HepG2 (cell line): ENCODE data around the gene IMPDH2. TPM values are rescaled to one million over a fixed set of nuclear protein-coding genes. Genes with fewer than 3 reads are reported as not detected.

ENCODE experiments used
- ARID4A ChIP-seq: sonication (generic); formaldehyde crosslinking; IDR thresholded peaks from 2 replicates; pipeline ENCODE4 v1.5.0; 2020; ENCODE audit warnings: mild to moderate bottlenecking, missing genetic modification reagents, borderline replicate concordance
- CCAR2 ChIP-seq: fragments of 200-400 bp; formaldehyde crosslinking; optimal IDR thresholded peaks from 2 replicates; pipeline ENCODE3; 2018; ENCODE audit warnings: low read depth, mild to moderate bottlenecking, low read length, moderate library complexity
- GPN1 ChIP-seq: sonication (generic); formaldehyde crosslinking; IDR thresholded peaks from 2 replicates; pipeline ENCODE4 v1.5.1; 2020; ENCODE audit warnings: missing genetic modification reagents, borderline replicate concordance
- HOXA9 ChIP-seq: sonication (generic); formaldehyde crosslinking; IDR thresholded peaks from 2 replicates; pipeline ENCODE4 v1.8.1; 2022; ENCODE audit warnings: missing genetic modification reagents, mild to moderate bottlenecking, moderate library complexity, borderline replicate concordance
- KAT7 ChIP-seq: IDR thresholded peaks from 2 replicates; pipeline ENCODE4 v1.6.1; 2018; ENCODE audit warnings: borderline replicate concordance, missing compliant biosample characterization
- MBNL3 ChIP-seq: fragments of 250-450 bp; sonication (Bioruptor Pico); conservative IDR thresholded peaks from 2 replicates; pipeline ENCODE4 v1.8.0; 2022; ENCODE audit warnings: mild to moderate bottlenecking, inconsistent platforms
- NR2C2 ChIP-seq: sonication (generic); formaldehyde crosslinking; IDR thresholded peaks from 2 replicates; pipeline ENCODE4 v1.4.0; 2020; ENCODE audit warnings: missing genetic modification reagents, mild to moderate bottlenecking, moderate library complexity, borderline replicate concordance
- PHB2 ChIP-seq: fragments of 450-650 bp; IDR thresholded peaks from 2 replicates; pipeline ENCODE4 v1.6.1; 2018; ENCODE audit not compliant: partially characterized antibody
- SAP130 ChIP-seq: IDR thresholded peaks from 2 replicates; pipeline ENCODE4 v1.6.1; 2016; ENCODE audit warnings: low read depth
- SIX4 ChIP-seq: sonication (generic); formaldehyde crosslinking; IDR thresholded peaks from 2 replicates; pipeline ENCODE4 v1.4.0; 2020; ENCODE audit warnings: missing genetic modification reagents
- SMC3 ChIP-seq: IDR thresholded peaks from 2 replicates; pipeline ENCODE4 v1.6.1; 2011; ENCODE audit warnings: low read length, improper control_type of control experiment
- TSC22D2 ChIP-seq: sonication (generic); formaldehyde crosslinking; IDR thresholded peaks from 2 replicates; pipeline ENCODE4 v1.5.1; 2020; ENCODE audit warnings: missing genetic modification reagents, mild to moderate bottlenecking, borderline replicate concordance
- YY1 ChIP-seq: IDR thresholded peaks from 2 replicates; pipeline ENCODE4 v1.6.1; 2011; ENCODE audit warnings: low read length, low read depth, moderate library complexity, mild to moderate bottlenecking; ENCODE audit not compliant: insufficient read depth, insufficient replicate concordance
- ZFP1 ChIP-seq: IDR thresholded peaks from 2 replicates; pipeline ENCODE4 v1.6.1; 2016
- ZFX ChIP-seq: sonication (generic); formaldehyde crosslinking; IDR thresholded peaks from 2 replicates; pipeline ENCODE4 v1.4.0; 2020; ENCODE audit warnings: mild to moderate bottlenecking, low read depth, missing genetic modification reagents, moderate library complexity
- ZNF704 ChIP-seq: sonication (generic); formaldehyde crosslinking; IDR thresholded peaks from 2 replicates; pipeline ENCODE4 v1.8.1; 2023; ENCODE audit warnings: mild to moderate bottlenecking, inconsistent platforms, moderate library complexity, missing genetic modification reagents, borderline replicate concordance
- polyA plus RNA-seq, 8 experiments: library from polyadenylated mRNA; depleted of rRNA in 3 of 8; stranded (reverse) in 7 of 8; unstranded in 1 of 8; fragments of >200 nt; fragmentation: Illumina TruSeq in 4 of 8; extraction: Trizol in 4 of 8; gene quantifications; 2 replicates each; pipeline versions ENCODE4 v1.2.1 to v1.2.3, GENCODE V29; 2011 to 2016; ENCODE audit warnings: low read depth in 4 of 8, missing spikeins in 1 of 8, mixed read lengths in 1 of 8; ENCODE audit not compliant: insufficient read depth in 1 of 8
- total RNA-seq, 5 experiments: library from RNA; depleted of rRNA; stranded (reverse); fragments of >200 nt; fragmentation: Illumina TruSeq; extraction: Trizol; gene quantifications; 2 replicates each; pipeline ENCODE4 v1.2.3, GENCODE V29; 2016; ENCODE audit warnings: low read depth in 1 of 5
- TF ChIP-seq, protein P1 (sequence below): IDR thresholded peaks from 2 replicates; pipeline ENCODE4 v1.6.1; 2016; ENCODE audit warnings: missing biosample characterization, missing genetic modification reagents, low read depth
- TF ChIP-seq, protein P2 (sequence below): sonication (generic); formaldehyde crosslinking; IDR thresholded peaks from 2 replicates; pipeline ENCODE4; 2020; ENCODE audit warnings: missing genetic modification reagents, mild to moderate bottlenecking, borderline replicate concordance

Gene IMPDH2
- total and polyA plus RNA-seq, 2 of the 13 experiments (the other 11 are each of a cell fraction or from before 2014, with no cell fraction given) = 248 to 260 TPM

DNA sequence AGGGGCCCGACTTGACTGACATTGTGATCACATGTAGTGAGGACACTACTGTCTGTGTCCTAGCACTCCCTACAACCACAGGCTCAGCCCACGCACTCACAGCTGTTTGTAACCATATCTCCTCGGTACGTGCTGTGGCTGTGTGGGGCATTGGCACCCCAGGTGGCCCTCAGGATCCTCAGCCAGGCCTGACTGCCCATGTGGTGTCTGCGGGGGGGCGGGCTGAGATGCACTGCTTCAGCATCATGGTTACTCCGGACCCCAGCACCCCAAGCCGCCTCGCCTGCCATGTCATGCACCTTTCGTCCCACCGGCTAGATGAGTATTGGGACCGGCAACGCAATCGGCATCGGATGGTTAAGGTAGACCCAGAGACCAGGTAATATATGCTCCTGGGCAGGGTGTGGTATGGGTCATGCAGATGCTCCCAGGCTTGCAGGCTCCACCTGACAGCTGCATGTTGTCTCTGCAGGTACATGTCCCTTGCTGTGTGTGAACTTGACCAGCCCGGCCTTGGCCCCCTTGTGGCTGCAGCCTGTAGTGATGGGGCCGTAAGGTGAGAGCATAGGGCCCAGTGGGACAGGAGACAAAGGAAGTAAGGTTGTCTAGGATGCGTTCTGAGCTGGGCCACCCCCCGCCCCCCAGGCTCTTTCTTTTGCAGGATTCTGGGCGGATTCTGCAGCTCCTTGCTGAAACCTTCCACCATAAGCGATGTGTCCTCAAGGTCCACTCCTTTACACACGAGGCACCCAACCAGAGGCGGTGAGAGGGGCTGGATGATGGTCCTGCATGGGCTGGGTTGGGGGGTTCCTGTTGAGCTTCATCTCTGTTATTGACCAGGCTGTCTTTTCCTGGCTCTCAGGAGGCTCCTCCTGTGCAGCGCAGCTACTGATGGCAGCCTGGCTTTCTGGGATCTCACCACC is 15.2 kb downstream of the IMPDH2 start (continued):
- TF ChIP-seq ARID4A (CRISPR knock-in tag) (peak; percentile 36; the same call in 1 of the 2 replicates), NR2C2 (no peak), YY1 (no peak), ZFX (CRISPR knock-in tag) (peak; percentile 50; the same call in 1 of the 2 replicates), SIX4 (CRISPR knock-in tag) (no peak), GPN1 (no peak), SMC3 (peak; percentile 48; the same call in 1 of the 2 replicates), ZFP1 (CRISPR knock-in tag) (no peak), TSC22D2 (no peak), CCAR2 (no peak), PHB2 (no peak), MBNL3 (CRISPR knock-in tag) (no peak), ZNF704 (CRISPR knock-in tag) (no peak), SAP130 (CRISPR knock-in tag) (peak; percentile 40; the same call in 1 of the 2 replicates), KAT7 (no peak), HOXA9 (no peak)
- TF ChIP-seq, protein P1, sequence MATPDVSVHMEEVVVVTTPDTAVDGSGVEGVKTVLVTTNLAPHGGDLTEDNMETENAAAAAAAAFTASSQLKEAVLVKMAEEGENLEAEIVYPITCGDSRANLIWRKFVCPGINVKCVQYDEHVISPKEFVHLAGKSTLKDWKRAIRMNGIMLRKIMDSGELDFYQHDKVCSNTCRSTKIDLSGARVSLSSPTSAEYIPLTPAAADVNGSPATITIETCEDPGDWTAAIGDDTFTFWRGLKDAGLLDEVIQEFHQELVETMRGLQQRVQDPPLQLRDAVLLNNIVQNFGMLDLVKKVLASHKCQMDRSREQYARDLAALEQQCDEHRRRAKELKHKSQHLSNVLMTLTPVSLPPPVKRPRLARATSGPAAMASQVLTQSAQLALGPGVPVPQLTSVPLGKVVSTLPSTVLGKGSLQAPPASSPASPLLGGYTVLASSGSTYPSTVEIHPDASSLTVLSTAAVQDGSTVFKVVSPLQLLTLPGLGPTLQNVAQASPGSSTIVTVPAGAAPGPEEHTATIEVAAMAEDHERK (CRISPR knock-in tag) = no peak
- TF ChIP-seq, protein P2, sequence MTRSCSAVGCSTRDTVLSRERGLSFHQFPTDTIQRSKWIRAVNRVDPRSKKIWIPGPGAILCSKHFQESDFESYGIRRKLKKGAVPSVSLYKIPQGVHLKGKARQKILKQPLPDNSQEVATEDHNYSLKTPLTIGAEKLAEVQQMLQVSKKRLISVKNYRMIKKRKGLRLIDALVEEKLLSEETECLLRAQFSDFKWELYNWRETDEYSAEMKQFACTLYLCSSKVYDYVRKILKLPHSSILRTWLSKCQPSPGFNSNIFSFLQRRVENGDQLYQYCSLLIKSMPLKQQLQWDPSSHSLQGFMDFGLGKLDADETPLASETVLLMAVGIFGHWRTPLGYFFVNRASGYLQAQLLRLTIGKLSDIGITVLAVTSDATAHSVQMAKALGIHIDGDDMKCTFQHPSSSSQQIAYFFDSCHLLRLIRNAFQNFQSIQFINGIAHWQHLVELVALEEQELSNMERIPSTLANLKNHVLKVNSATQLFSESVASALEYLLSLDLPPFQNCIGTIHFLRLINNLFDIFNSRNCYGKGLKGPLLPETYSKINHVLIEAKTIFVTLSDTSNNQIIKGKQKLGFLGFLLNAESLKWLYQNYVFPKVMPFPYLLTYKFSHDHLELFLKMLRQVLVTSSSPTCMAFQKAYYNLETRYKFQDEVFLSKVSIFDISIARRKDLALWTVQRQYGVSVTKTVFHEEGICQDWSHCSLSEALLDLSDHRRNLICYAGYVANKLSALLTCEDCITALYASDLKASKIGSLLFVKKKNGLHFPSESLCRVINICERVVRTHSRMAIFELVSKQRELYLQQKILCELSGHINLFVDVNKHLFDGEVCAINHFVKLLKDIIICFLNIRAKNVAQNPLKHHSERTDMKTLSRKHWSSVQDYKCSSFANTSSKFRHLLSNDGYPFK (CRISPR knock-in tag) = no peak
